GM21619 (cell line): ENCODE data around the gene SCT.

Source experiments
- ATAC-seq: cut with Tn5 transposase; IDR thresholded peaks from one replicate; pipeline ENCODE4 v1.9.1; 2021; ENCODE audit not compliant: unreplicated experiment

SCT gene

GRCh38 chr11:611001-611996 lies 15.7 kb downstream of the SCT start:
- no peak for ATAC-seq

- ATAC-seq = no peak
Observed at GRCh38 chr11:610146-610801, 16.7 kb downstream of the SCT start.

GRCh38 chr11:609341-609811 lies 17.6 kb downstream of the SCT start:
- no peak for ATAC-seq

GRCh38 chr11:608791-609251 lies 18.2 kb downstream of the SCT start:
- ATAC-seq = no peak

- no peak for ATAC-seq
Observed at GRCh38 chr11:607971-608659, 18.9 kb downstream of the SCT start.

- ATAC-seq = no peak
Observed at GRCh38 chr11:607020-607780, 19.8 kb downstream of the SCT start.

GRCh38 chr11:606245-606644 lies 20.7 kb downstream of the SCT start:
- ATAC-seq = no peak

GRCh38 chr11:605286-606129 lies 21.5 kb downstream of the SCT start:
- ATAC-seq = no peak

GRCh38 chr11:603154-603553 lies 23.8 kb downstream of the SCT start:
- ATAC-seq = no peak

GRCh38 chr11:601573-602245 lies 25.3 kb downstream of the SCT start:
- no peak for ATAC-seq

GRCh38 chr11:598005-598680 lies 28.8 kb downstream of the SCT start:
- ATAC-seq = no peak

GRCh38 chr11:597166-597725 lies 29.7 kb downstream of the SCT start:
- no peak for ATAC-seq

GRCh38 chr11:596374-596773 lies 30.6 kb downstream of the SCT start:
- ATAC-seq = no peak

- ATAC-seq = no peak
Observed at GRCh38 chr11:595400-595799, 31.6 kb downstream of the SCT start.

- no peak for ATAC-seq
Observed at GRCh38 chr11:593347-593746, 33.6 kb downstream of the SCT start.

- ATAC-seq = no peak
Observed at GRCh38 chr11:592918-593317, 34.1 kb downstream of the SCT start.

- ATAC-seq = no peak
Observed at GRCh38 chr11:592501-592900, 34.5 kb downstream of the SCT start.

- ATAC-seq = no peak
Observed at GRCh38 chr11:590997-591396, 36.0 kb downstream of the SCT start.
